Osteoblast (primary cell): ENCODE data around the gene GABRG3. TPM values are rescaled to one million over a fixed set of nuclear protein-coding genes. Genes with fewer than 3 reads are reported as not detected.

ENCODE experiments used
- DNase-seq: peaks from one replicate; pipeline ENCODE4 v3.0.0; 2011; ENCODE audit warnings: low spot score, mixed read lengths; ENCODE audit not compliant: insufficient read length; ENCODE audit errors: missing footprints
- H2AFZ ChIP-seq: 2 replicates; pipeline ENCODE4 v1.6.0; 2011; ENCODE audit warnings: mild to moderate bottlenecking, low read length
- H3K27ac ChIP-seq: 2 replicates; pipeline ENCODE4 v1.5.1; 2011; ENCODE audit warnings: mild to moderate bottlenecking, low read depth, low read length, moderate library complexity
- H3K27me3 ChIP-seq: 2 replicates; pipeline ENCODE4 v1.6.0; 2012; ENCODE audit warnings: mild to moderate bottlenecking, control low read depth, inconsistent platforms, low read length, moderate library complexity; ENCODE audit not compliant: insufficient read depth
- H3K36me3 ChIP-seq: 2 replicates; pipeline ENCODE4 v1.5.1; 2011; ENCODE audit warnings: mild to moderate bottlenecking, low read length, control low read depth, moderate library complexity; ENCODE audit not compliant: insufficient read depth
- H3K4me1 ChIP-seq: 2 replicates; pipeline ENCODE4 v1.5.1; 2011; ENCODE audit warnings: mild to moderate bottlenecking, low read length, control low read depth, moderate library complexity; ENCODE audit not compliant: insufficient read depth
- H3K4me2 ChIP-seq: 2 replicates; pipeline ENCODE4 v1.6.0; 2011; ENCODE audit warnings: mild to moderate bottlenecking, low read length; ENCODE audit not compliant: insufficient read depth
- H3K4me3 ChIP-seq: fragments of 200-600 bp; sonication (generic); 3 replicates; pipeline ENCODE4 v1.5.1; 2012; ENCODE audit warnings: mild to moderate bottlenecking, low read length, inconsistent platforms; ENCODE audit not compliant: insufficient read depth
- H3K79me2 ChIP-seq: 2 replicates; pipeline ENCODE4 v1.6.0; 2012; ENCODE audit warnings: mild to moderate bottlenecking, low read length, control low read depth, inconsistent platforms; ENCODE audit not compliant: insufficient read depth
- H3K9me3 ChIP-seq: 2 replicates; pipeline ENCODE4 v1.5.1; 2011; ENCODE audit warnings: low read depth, low read length, control low read depth
- H4K20me1 ChIP-seq: 2 replicates; pipeline ENCODE4 v1.6.0; 2012; ENCODE audit warnings: mild to moderate bottlenecking, low read length, control low read depth; ENCODE audit not compliant: insufficient read depth
- CTCF ChIP-seq: IDR thresholded peaks from 2 replicates; pipeline ENCODE4 v1.5.1; 2011; ENCODE audit warnings: mild to moderate bottlenecking, low read depth, low read length, moderate library complexity; ENCODE audit errors: extremely low read depth
- total RNA-seq: library from RNA; depleted of rRNA; stranded (reverse); fragments of >200 nt; gene quantifications from 2 replicates; pipeline ENCODE4 v1.2.3, GENCODE V29; 2012

Gene GABRG3
- total RNA-seq, 1 donor = not detected

- no peaks in the 10 kb centered on the region for H3K27me3 ChIP-seq
- H3K4me2 ChIP-seq = no peak overlapping the region
- H3K4me1 ChIP-seq = no peaks in the 10 kb centered on the region
- no peak overlapping the region for H2AFZ ChIP-seq
- no peak overlapping the region for H3K27ac ChIP-seq
- no peaks in the 10 kb centered on the region for H3K9me3 ChIP-seq
- DNase-seq = no peak
- no peaks in the 10 kb centered on the region for H3K36me3 ChIP-seq
- H4K20me1 ChIP-seq = no peaks in the 10 kb centered on the region
- no peaks in the 10 kb centered on the region for H3K79me2 ChIP-seq
- H3K4me3 ChIP-seq = no peak overlapping the region
- no peak for TF ChIP-seq CTCF
These were observed 497.2 kb downstream of the GABRG3 start for GRCh38 chr15:27468151-27468591.

- no peaks in the 10 kb centered on the region for H4K20me1 ChIP-seq
- no peak for TF ChIP-seq CTCF
- no peak overlapping the region for H2AFZ ChIP-seq
- H3K4me2 ChIP-seq = no peak overlapping the region
- H3K36me3 ChIP-seq = no peaks in the 10 kb centered on the region
- no peak overlapping the region for H3K27ac ChIP-seq
- H3K9me3 ChIP-seq = no peaks in the 10 kb centered on the region
- no peaks in the 10 kb centered on the region for H3K4me1 ChIP-seq
- no peak overlapping the region for H3K4me3 ChIP-seq
- H3K79me2 ChIP-seq = no peaks in the 10 kb centered on the region
- no peaks in the 10 kb centered on the region for H3K27me3 ChIP-seq
- no peak for DNase-seq
These were observed 502.9 kb downstream of the GABRG3 start for GRCh38 chr15:27473845-27474244.

GRCh38 chr15:27475395-27475794 is 504.4 kb downstream of the GABRG3 start:
- Histone ChIP-seq H3K4me3 (no peak overlapping the region), H3K4me1 (no peaks in the 10 kb centered on the region), H3K36me3 (no peaks in the 10 kb centered on the region), H3K9me3 (no peaks in the 10 kb centered on the region), H3K79me2 (no peaks in the 10 kb centered on the region), H3K27me3 (no peaks in the 10 kb centered on the region), H3K27ac (no peak overlapping the region), H4K20me1 (no peaks in the 10 kb centered on the region), H2AFZ (no peak overlapping the region), H3K4me2 (no peak overlapping the region)
- TF ChIP-seq CTCF = no peak
- DNase-seq = no peak

GRCh38 chr15:27479296-27480140 is 508.5 kb downstream of the GABRG3 start:
- H3K4me2 ChIP-seq = no peak overlapping the region
- no peak overlapping the region for H3K27ac ChIP-seq
- no peak for DNase-seq
- no peak overlapping the region for H3K4me3 ChIP-seq
- no peaks in the 10 kb centered on the region for H3K4me1 ChIP-seq
- no peaks in the 10 kb centered on the region for H3K79me2 ChIP-seq
- no peaks in the 10 kb centered on the region for H3K27me3 ChIP-seq
- H4K20me1 ChIP-seq = no peaks in the 10 kb centered on the region
- TF ChIP-seq CTCF = no peak
- no peaks in the 10 kb centered on the region for H3K9me3 ChIP-seq
- H3K36me3 ChIP-seq = no peaks in the 10 kb centered on the region
- no peak overlapping the region for H2AFZ ChIP-seq
